Mesenchymal stem cell (in vitro differentiated cells and primary cell): ENCODE results near the gene OR5K1. TPM values are rescaled to one million over a fixed set of nuclear protein-coding genes. Genes with fewer than 3 reads are reported as not detected.

ENCODE experiments used
- DNase-seq: peaks from one replicate; pipeline ENCODE4 v3.0.0-alpha.2; 2013
- H2AFZ ChIP-seq: one replicate; pipeline ENCODE4 v1.6.1; 2013; ENCODE audit warnings: low read depth, mild to moderate bottlenecking, control low read depth, inconsistent platforms, low read length, moderate library complexity
- H2AK5ac ChIP-seq: 2 replicates; pipeline ENCODE4 v1.6.1; 2013; ENCODE audit warnings: low read length, moderate library complexity, mild to moderate bottlenecking, inconsistent platforms; ENCODE audit not compliant: severe bottlenecking
- H2BK120ac ChIP-seq: one replicate; pipeline ENCODE4 v1.6.1; 2013; ENCODE audit warnings: low read depth, mild to moderate bottlenecking, inconsistent platforms, low read length, moderate library complexity
- H2BK12ac ChIP-seq, 2 experiments: one replicate each; pipeline ENCODE4 v1.6.1; 2013; ENCODE audit warnings: inconsistent platforms in 2 of 2, low read length in 2 of 2, mild to moderate bottlenecking in 2 of 2, moderate library complexity in 2 of 2, control low read depth in 1 of 2
- H2BK15ac ChIP-seq: one replicate; pipeline ENCODE4 v1.6.1; 2013; ENCODE audit warnings: mild to moderate bottlenecking, low read depth, inconsistent platforms; ENCODE audit not compliant: poor library complexity, severe bottlenecking
- H2BK5ac ChIP-seq: 2 replicates; pipeline ENCODE4 v1.6.1; 2013; ENCODE audit warnings: low read depth, mild to moderate bottlenecking, low read length, control low read depth, inconsistent platforms; ENCODE audit not compliant: poor library complexity, severe bottlenecking
- H3K14ac ChIP-seq, 2 experiments: one replicate each; pipeline ENCODE4 v1.6.1; 2013; ENCODE audit warnings: inconsistent platforms in 2 of 2, low read length in 2 of 2, control low read depth in 1 of 2, mild to moderate bottlenecking in 1 of 2, moderate library complexity in 1 of 2
- H3K18ac ChIP-seq, 2 experiments: one replicate each; pipeline ENCODE4 v1.6.1; 2013; ENCODE audit warnings: inconsistent platforms in 2 of 2, low read length in 2 of 2, control low read depth in 1 of 2, low read depth in 1 of 2, mild to moderate bottlenecking in 1 of 2
- H3K23ac ChIP-seq, 2 experiments: one replicate each; pipeline ENCODE4 v1.6.1; 2013; ENCODE audit warnings: inconsistent platforms in 2 of 2, low read length in 2 of 2, mild to moderate bottlenecking in 2 of 2, moderate library complexity in 2 of 2, control low read depth in 1 of 2
- H3K27ac ChIP-seq: 2 replicates; pipeline ENCODE4 v1.5.1; 2013; ENCODE audit warnings: mild to moderate bottlenecking, moderate library complexity, low read length, control low read depth, inconsistent platforms; ENCODE audit not compliant: poor library complexity, severe bottlenecking
- H3K27me3 ChIP-seq, 2 experiments: 2 replicates each; pipeline versions ENCODE4 v1.6.1 to v1.7.0; 2013; ENCODE audit warnings: low read length in 2 of 2, mild to moderate bottlenecking in 2 of 2, moderate library complexity in 2 of 2, control low read depth in 1 of 2, inconsistent platforms in 1 of 2; ENCODE audit not compliant: control insufficient read depth in 1 of 2, insufficient read depth in 1 of 2
- H3K36me3 ChIP-seq, 2 experiments: 2 replicates each; pipeline versions ENCODE4 v1.6.1 to v1.7.0; 2013; ENCODE audit warnings: low read length in 2 of 2, control low read depth in 1 of 2, inconsistent platforms in 1 of 2, low read depth in 1 of 2, mild to moderate bottlenecking in 1 of 2; ENCODE audit not compliant: insufficient read depth in 2 of 2, control insufficient read depth in 1 of 2
- H3K4ac ChIP-seq, 2 experiments: one replicate each; pipeline ENCODE4 v1.6.1; 2013; ENCODE audit warnings: inconsistent platforms in 2 of 2, low read length in 2 of 2, mild to moderate bottlenecking in 2 of 2, moderate library complexity in 2 of 2, control low read depth in 1 of 2, low read depth in 1 of 2
- H3K4me1 ChIP-seq: 2 replicates; pipeline ENCODE4 v1.6.1; 2013; ENCODE audit warnings: low read depth, low read length, control low read depth; ENCODE audit not compliant: control insufficient read depth, insufficient read depth
- H3K4me2 ChIP-seq: 2 replicates; pipeline ENCODE4 v1.6.1; 2013; ENCODE audit warnings: low read length, mild to moderate bottlenecking, inconsistent platforms; ENCODE audit not compliant: poor library complexity, severe bottlenecking
- H3K4me3 ChIP-seq, 2 experiments: 2 replicates each; pipeline versions ENCODE4 v1.5.1 to v1.7.0; 2013; ENCODE audit warnings: low read length in 2 of 2, mild to moderate bottlenecking in 2 of 2, control low read depth in 1 of 2, low read depth in 1 of 2; ENCODE audit not compliant: insufficient read depth in 1 of 2
- H3K79me1 ChIP-seq: replicated peaks from 2 replicates; pipeline ENCODE4 v1.6.1; 2013; ENCODE audit warnings: mild to moderate bottlenecking, control low read depth, low read length, inconsistent platforms; ENCODE audit not compliant: poor library complexity, severe bottlenecking
- H3K9ac ChIP-seq: 2 replicates; pipeline ENCODE4 v1.7.0; 2013; ENCODE audit warnings: mild to moderate bottlenecking, low read length, moderate library complexity
- H3K9me3 ChIP-seq: 2 replicates; pipeline ENCODE4 v1.7.0; 2013; ENCODE audit warnings: mild to moderate bottlenecking, low read length; ENCODE audit not compliant: control insufficient read depth
- H4K8ac ChIP-seq: one replicate; pipeline ENCODE4 v1.6.1; 2013; ENCODE audit warnings: inconsistent platforms, mild to moderate bottlenecking, low read length, moderate library complexity
- H4K91ac ChIP-seq: one replicate; pipeline ENCODE4 v1.6.1; 2013; ENCODE audit warnings: mild to moderate bottlenecking, low read length, inconsistent platforms
- WGBS: methylation state at CpG from one replicate; pipeline ENCODE4 v1.1.7; 2013; ENCODE audit warnings: mixed read lengths; 5-methylcytosine and 5-hydroxymethylcytosine counted together
- polyA plus RNA-seq, 2 experiments: library from polyadenylated mRNA; stranded (reverse); fragments of 200-250 nt; gene quantifications; one replicate each; pipeline ENCODE4 v1.2.3, GENCODE V29; 2013

The OR5K1 gene
- polyA plus RNA-seq (2013, experiment 1 of 2): not detected
- not detected for polyA plus RNA-seq (2013, experiment 2 of 2)

DNA sequence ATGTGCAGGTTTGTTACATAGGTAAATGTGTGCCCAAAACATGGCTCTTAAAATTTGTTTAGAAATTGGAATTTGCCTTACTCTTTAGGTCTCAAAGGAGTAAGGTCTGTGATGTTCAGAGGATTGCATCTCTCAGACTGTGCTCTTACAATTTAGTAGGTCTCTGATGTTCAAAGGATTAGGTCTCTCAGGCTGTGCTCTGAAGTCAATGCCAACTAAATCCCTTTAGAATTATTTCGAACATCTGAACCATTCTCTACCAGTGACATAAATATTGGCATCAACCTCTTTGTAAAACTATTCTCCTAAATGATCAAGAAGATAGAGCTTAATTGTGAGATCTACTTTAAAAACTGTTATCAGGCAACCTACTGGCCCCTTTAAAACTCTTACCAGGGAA is at the start of gene OR5K1:
Gene OR5K1 (plus strand): TSS at position 301 of the 400 bp plus-strand sequence. CDS start 6,376 bp downstream, outside the sequence.
- no peak within 1 kb of the TSS for H3K14ac ChIP-seq
- no peak within 1 kb of the TSS for H3K9ac ChIP-seq
- H3K4me3 ChIP-seq: no peak within 1 kb of the TSS
- no peak within 1 kb of the TSS for H2BK12ac ChIP-seq
- H3K18ac ChIP-seq: no peak within 1 kb of the TSS
- DNase-seq: no peak
- peaks cover 3% of the 10 kb centered on the region for H3K9me3 ChIP-seq
- H2BK120ac ChIP-seq: no peak within 1 kb of the TSS
- no peak within 1 kb of the TSS for H2BK5ac ChIP-seq
- H2AFZ ChIP-seq: no peak within 1 kb of the TSS
- H4K8ac ChIP-seq: no peak within 1 kb of the TSS
- H3K4me1 ChIP-seq: no peaks in the 10 kb centered on the region
- no peak within 1 kb of the TSS for H3K4ac ChIP-seq
- no peak within 1 kb of the TSS for H2AK5ac ChIP-seq
- H4K91ac ChIP-seq: no peak within 1 kb of the TSS
- H3K27me3 ChIP-seq: no peaks in the 10 kb centered on the region
- H3K27ac ChIP-seq: no peak within 1 kb of the TSS
- no peak within 1 kb of the TSS for H2BK15ac ChIP-seq
- no peak within 1 kb of the TSS for H3K23ac ChIP-seq
- H3K79me1 ChIP-seq: no peaks in the 10 kb centered on the region
- H3K4me2 ChIP-seq: no peak within 1 kb of the TSS
- 50% methylated on average over 1 of the region's 1 CpG for WGBS
- H3K36me3 ChIP-seq: no peaks in the 10 kb centered on the region

DNA sequence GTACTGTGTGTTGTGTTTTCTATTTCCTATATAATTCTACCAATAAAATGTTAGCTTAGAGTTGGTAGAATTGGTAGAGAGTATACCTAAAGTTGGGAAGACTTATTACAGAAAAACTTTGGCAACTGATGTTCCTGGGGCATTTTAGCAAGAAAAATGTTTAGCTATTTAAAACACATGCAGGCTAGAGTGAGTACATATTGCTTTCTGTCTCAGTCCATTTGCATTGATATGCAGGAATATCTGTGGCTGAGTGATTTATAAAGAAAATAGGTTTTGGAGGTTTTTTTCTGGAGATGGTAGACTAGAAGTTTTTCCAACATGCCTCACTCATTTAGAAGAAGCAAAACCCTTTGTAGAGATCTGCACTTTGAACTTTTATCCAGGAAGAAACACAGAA is 30.4 kb upstream of the OR5K1 start:
- Histone ChIP-seq H4K8ac (no peak overlapping the region), H3K9me3 (peaks cover 32% of the 10 kb centered on the region), H2BK12ac (no peak overlapping the region), H3K9ac (no peak overlapping the region), H3K4ac (no peak overlapping the region), H2BK5ac (no peak overlapping the region), H3K36me3 (no peaks in the 10 kb centered on the region), H2BK120ac (no peak overlapping the region), H3K79me1 (no peaks in the 10 kb centered on the region), H3K18ac (no peak overlapping the region), H3K27me3 (peaks cover 0 to 2% of the 10 kb centered on the region in 2 experiments), H2BK15ac (no peak overlapping the region), H3K4me1 (no peaks in the 10 kb centered on the region), H3K27ac (no peak overlapping the region), H3K4me3 (no peak overlapping the region), H3K4me2 (no peak overlapping the region), H2AK5ac (no peak overlapping the region), H4K91ac (no peak overlapping the region), H2AFZ (no peak overlapping the region), H3K23ac (no peak overlapping the region), H3K14ac (no peak overlapping the region)
- DNase-seq: no peak

DNA sequence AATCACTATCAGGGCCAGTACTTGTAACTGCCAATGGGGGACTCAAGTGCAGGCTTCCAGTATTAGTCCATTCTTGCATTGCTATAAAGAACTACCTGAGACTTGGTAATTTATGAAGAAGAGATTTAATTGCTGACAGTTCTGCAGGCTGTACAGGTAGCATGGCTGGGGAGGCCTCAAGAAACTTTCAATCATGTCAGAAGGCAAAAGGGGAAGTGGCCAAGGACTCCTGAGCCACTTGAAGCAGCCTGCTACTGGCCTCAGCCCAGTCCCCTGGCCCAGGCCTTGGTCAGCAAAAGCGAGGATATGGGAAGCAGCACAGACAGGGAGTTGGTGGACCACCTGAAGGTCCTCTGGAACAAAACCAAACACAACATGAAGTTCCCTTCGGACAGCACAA is 29.2 kb upstream of the OR5K1 start:
- H2BK15ac ChIP-seq: no peak overlapping the region
- H3K4ac ChIP-seq: no peak overlapping the region
- H3K4me2 ChIP-seq: no peak overlapping the region
- no peak overlapping the region for H2BK12ac ChIP-seq
- H4K91ac ChIP-seq: no peak overlapping the region
- H2AFZ ChIP-seq: no peak overlapping the region
- WGBS: 33% methylated on average over 1 of the region's 2 CpGs
- peaks cover 0 to 9% of the 10 kb centered on the region in 2 experiments for H3K27me3 ChIP-seq
- H3K4me1 ChIP-seq: no peaks in the 10 kb centered on the region
- no peak for DNase-seq
- H3K23ac ChIP-seq: no peak overlapping the region
- H3K18ac ChIP-seq: no peak overlapping the region
- no peak overlapping the region for H3K14ac ChIP-seq
- H3K4me3 ChIP-seq: no peak overlapping the region
- no peak overlapping the region for H4K8ac ChIP-seq
- H2AK5ac ChIP-seq: no peak overlapping the region
- no peaks in the 10 kb centered on the region for H3K79me1 ChIP-seq
- no peak overlapping the region for H3K9ac ChIP-seq
- no peak overlapping the region for H2BK5ac ChIP-seq
- no peaks in the 10 kb centered on the region for H3K36me3 ChIP-seq
- H2BK120ac ChIP-seq: no peak overlapping the region
- no peak overlapping the region for H3K27ac ChIP-seq
- H3K9me3 ChIP-seq: peaks cover 23% of the 10 kb centered on the region

DNA sequence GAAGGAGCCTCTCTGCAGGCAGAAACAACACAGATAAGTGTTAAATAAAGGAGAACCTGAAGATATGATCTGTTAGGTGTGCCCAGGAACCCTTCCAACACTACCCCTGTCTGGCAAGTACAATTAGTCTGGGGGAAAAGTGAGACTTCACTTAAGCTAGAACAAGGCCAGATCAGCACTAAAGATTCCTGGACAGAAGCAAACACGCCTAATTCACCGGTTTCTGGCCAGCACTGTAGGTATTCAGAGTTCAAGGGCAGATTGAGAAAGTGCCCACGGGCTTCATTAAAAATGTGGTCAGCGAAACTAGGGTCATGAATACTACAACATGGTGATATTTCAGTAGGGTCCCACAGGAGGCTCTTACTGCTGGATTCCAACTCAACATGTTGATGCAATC is 28.6 kb upstream of the OR5K1 start:
- Histone ChIP-seq H2AFZ (no peak overlapping the region), H3K27ac (no peak overlapping the region), H2AK5ac (no peak overlapping the region), H3K14ac (no peak overlapping the region), H4K8ac (no peak overlapping the region), H3K4me2 (no peak overlapping the region), H2BK120ac (no peak overlapping the region), H3K4me3 (no peak overlapping the region), H4K91ac (no peak overlapping the region), H2BK12ac (no peak overlapping the region), H3K36me3 (no peaks in the 10 kb centered on the region), H2BK5ac (no peak overlapping the region), H3K79me1 (no peaks in the 10 kb centered on the region), H3K9me3 (peaks cover 22% of the 10 kb centered on the region), H2BK15ac (no peak overlapping the region), H3K4me1 (no peaks in the 10 kb centered on the region), H3K27me3 (peaks cover 0 to 9% of the 10 kb centered on the region in 2 experiments), H3K4ac (no peak overlapping the region), H3K23ac (no peak overlapping the region), H3K18ac (no peak overlapping the region), H3K9ac (no peak overlapping the region)
- 84% methylated on average over 4 of the region's 4 CpGs for WGBS
- no peak for DNase-seq
